GM18508 (cell line): ENCODE measurements around the gene HSD17B3.
"Not testable (repeated sequence)": the region's sequence is repeated elsewhere in the genome, so short reads cannot be mapped to it uniquely, and the experiment has no call there.

ENCODE experiments used
- ATAC-seq: cut with Tn5 transposase; IDR thresholded peaks from one replicate; pipeline ENCODE4 v1.9.1; 2021; ENCODE audit warnings: moderate number of reproducible peaks; ENCODE audit not compliant: insufficient read depth, unreplicated experiment

The HSD17B3 gene

GRCh38 chr9:96202971-96203780 lies 98.8 kb downstream of the HSD17B3 start:
- no peak for ATAC-seq

GRCh38 chr9:96201140-96201539 lies 100.8 kb downstream of the HSD17B3 start:
- ATAC-seq: no peak

DNA sequence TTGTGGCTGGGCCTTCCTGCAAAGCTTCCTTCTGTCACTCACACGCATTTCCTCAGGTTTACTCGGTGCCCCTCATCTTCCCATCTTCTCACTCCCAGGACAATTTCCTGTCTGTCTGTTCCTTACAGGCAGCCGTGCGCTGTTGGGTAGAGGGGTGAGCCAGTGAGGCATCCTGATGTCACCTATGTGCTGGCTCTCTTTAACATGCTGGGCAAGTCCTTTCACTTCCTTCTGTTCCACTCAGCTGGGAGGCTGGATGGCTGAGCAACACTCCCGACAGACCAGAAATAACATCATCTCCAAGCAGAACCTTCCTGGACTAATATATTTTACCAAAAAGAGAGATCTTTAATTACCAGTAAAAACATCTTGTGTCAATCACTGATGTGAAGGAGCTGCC lies 103.0 kb downstream of the HSD17B3 start:
- no peak for ATAC-seq

DNA sequence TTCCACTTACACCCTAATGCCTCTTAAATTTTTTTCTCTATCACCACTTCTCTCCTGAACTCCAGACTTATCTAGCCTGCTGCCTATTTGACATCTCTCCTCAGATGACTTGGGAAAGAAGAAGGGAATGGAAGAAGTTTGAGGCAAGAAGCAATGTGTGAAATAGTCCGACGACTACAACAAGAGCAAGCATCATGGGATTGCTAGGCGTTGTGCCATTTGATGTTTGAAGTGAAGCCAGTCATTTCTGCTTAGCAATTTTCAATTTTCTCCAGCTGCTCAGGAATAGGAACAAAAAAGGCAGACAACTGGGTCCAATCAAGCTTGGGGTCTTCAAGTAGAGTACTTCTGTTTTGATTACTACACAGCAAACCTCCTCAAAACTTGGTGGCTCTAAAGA lies 106.4 kb downstream of the HSD17B3 start:
- ATAC-seq: no peak

- ATAC-seq: no peak
These were observed 108.7 kb downstream of the HSD17B3 start for GRCh38 chr9:96193236-96193755.

GRCh38 chr9:96192710-96193109 lies 109.3 kb downstream of the HSD17B3 start:
- ATAC-seq: no peak

DNA sequence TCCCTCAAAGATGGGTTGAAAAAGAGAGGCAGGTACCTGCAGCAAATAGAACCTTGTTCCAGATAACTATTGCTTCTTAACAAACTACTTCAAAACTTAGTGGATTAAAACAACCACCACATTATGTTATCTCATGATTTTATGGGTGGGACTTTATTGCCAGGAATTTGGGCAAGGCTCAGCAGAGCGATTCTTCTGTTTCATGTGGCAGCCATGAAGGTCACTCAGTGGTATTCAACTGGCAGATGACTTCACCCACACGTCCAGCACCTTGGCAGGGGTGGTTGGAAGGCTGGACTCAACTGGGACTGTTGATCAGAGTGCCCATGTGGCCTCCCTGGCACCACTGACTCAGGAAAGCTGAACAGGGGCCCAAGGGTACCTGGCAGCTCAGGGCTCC lies 112.0 kb downstream of the HSD17B3 start:
- ATAC-seq: no peak

GRCh38 chr9:96189581-96189980 lies 112.4 kb downstream of the HSD17B3 start:
- ATAC-seq: not testable (repeated sequence)

- no peak for ATAC-seq
These were observed 113.4 kb downstream of the HSD17B3 start for GRCh38 chr9:96188571-96188970.

GRCh38 chr9:96187151-96187555 lies 114.8 kb downstream of the HSD17B3 start:
- no peak for ATAC-seq

GRCh38 chr9:96186591-96187011 lies 115.4 kb downstream of the HSD17B3 start:
- no peak for ATAC-seq

DNA sequence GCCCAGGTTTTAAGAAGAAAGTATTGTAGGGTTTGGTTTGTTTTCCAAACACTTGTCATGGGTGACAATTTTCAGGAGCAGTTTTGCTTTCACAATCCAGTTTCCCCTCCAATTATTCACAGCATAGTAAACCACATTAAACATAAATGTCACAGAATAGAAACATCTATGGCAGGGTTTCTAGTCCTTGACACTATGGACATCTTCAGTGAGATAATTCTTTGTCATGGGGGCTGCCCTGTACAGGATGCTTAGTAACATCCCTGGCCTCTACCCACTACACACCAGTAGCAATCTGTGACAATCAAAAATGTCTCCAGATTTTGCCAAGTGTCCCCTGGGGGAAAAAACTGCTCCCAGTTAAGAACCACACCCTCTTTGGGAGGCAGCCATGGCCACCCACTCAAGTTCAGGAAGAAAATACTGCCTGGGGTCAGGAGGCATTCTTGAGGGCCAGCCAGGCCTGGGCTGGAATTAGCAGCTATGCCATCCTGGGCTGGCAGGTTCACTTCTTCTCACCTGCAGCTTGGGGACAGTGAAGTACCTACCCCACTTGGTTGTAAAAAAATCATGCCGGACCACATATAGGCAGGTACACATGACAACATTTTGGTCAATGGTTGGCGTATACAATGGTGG lies 116.3 kb downstream of the HSD17B3 start:
- ATAC-seq: no peak
